ENCODE results near the gene LSM6.

DNA sequence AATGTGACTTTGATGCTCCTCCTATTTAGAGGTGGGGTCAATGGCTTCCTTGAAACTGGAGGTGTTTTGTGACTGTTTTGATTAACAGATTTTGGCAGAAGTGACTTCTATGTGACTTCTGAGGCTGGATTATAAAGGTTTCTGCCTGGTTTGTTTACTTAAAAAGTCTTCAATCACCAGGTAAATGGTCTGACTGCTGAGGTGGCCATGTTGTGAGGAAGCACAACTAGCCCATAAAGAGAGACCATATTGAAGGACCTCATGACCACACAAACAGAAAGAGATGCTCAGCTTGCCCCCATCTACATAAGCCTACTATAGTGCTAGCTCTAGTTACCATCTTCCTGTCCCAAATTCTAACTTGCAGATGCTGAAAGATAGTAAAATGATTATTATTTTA, 14.3 kb upstream of the LSM6 start:
- TF ChIP-seq, protein P1, sequence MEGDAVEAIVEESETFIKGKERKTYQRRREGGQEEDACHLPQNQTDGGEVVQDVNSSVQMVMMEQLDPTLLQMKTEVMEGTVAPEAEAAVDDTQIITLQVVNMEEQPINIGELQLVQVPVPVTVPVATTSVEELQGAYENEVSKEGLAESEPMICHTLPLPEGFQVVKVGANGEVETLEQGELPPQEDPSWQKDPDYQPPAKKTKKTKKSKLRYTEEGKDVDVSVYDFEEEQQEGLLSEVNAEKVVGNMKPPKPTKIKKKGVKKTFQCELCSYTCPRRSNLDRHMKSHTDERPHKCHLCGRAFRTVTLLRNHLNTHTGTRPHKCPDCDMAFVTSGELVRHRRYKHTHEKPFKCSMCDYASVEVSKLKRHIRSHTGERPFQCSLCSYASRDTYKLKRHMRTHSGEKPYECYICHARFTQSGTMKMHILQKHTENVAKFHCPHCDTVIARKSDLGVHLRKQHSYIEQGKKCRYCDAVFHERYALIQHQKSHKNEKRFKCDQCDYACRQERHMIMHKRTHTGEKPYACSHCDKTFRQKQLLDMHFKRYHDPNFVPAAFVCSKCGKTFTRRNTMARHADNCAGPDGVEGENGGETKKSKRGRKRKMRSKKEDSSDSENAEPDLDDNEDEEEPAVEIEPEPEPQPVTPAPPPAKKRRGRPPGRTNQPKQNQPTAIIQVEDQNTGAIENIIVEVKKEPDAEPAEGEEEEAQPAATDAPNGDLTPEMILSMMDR (IDR thresholded peaks at IDR 0.05): no peak
- no peak for TF ChIP-seq POLR2A (IDR thresholded peaks at IDR 0.05)

Measured in heart left ventricle (tissue), 13 donors.